Iris pigment epithelial cell (primary cell): ENCODE results near the gene MMAB.

Source experiments
- DNase-seq: peaks from one replicate; pipeline ENCODE4 v3.0.0-alpha.2; 2011; ENCODE audit warnings: low read depth

The MMAB gene

GRCh38 chr12:109559200-109559505 is 14.2 kb downstream of the MMAB start:
- DNase-seq = no peak

DNA sequence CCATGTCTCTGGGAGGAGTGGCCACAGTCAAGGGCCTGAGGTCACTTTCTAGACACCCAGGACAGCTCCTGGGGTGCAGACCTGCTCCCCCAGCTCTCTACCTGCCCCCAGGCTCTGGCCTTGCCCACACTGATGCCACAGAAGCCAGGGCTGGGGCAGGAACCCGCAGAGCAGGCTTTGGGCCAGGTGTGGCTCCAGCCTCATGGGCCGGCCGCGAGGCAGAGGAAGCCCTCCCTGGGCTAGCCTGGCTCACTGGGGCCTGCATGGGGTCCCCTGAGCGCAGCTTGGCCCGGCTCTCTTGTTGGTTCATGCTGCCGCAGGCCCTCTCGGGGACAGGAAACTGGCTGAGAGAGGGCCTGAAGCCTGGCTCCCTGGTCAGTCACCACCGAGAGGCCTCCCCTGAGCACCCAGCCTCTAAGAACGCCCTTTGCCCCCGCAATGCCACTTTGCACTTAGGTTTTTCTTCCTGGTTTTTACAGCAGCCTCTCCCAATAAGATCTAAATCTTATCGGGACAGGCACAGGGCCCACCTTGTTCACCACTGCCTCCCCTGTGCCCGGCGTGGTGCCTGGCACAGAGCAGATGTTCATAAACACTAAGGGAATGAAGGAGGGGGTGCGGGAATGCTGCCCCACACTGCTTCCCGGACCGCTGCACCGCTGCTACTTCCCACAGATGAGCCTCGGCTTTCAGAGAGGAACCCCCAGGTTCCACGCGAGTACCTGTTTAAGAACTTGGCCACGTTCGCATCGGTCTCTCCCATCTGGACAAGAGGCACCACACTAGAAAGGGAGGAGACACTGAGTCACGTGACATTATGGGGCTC is 14.7 kb downstream of the MMAB start:
- DNase-seq = no peak

GRCh38 chr12:109557805-109558204 is 15.5 kb downstream of the MMAB start:
- DNase-seq = no peak

- no peak for DNase-seq
Observed at GRCh38 chr12:109557200-109557599, 16.1 kb downstream of the MMAB start.

GRCh38 chr12:109555431-109556315 is 17.6 kb downstream of the MMAB start:
- DNase-seq = no peak

- DNase-seq = no peak
Observed at GRCh38 chr12:109554761-109555160, 18.5 kb downstream of the MMAB start.

- no peak for DNase-seq
Observed at GRCh38 chr12:109553906-109554500, 19.3 kb downstream of the MMAB start.

- DNase-seq = peak; percentile 31
Observed at GRCh38 chr12:109553483-109553882, 19.8 kb downstream of the MMAB start.

GRCh38 chr12:109552971-109553370 is 20.3 kb downstream of the MMAB start:
- no peak for DNase-seq

- DNase-seq = no peak
Observed at GRCh38 chr12:109551108-109551507, 22.2 kb downstream of the MMAB start.

DNA sequence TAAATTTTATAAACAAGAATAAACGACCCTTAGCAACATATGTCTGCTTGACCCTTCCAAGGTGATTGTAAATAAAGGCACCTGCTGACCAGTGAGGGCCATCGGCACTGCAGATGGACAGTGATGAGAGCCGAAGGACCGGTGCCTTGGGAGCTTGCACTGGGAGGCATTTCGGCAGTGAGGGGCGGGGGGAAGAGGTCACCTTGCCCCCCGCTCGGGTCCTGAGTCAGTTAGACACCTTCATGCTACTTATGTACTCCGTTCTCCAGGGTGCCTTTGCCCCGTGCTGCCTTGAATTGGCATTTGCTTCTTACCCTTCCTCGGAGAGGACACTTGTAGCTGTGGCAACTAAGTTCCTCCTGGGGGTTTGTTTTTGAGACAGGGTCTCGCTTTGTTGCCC is 23.0 kb downstream of the MMAB start:
- DNase-seq = no peak

DNA sequence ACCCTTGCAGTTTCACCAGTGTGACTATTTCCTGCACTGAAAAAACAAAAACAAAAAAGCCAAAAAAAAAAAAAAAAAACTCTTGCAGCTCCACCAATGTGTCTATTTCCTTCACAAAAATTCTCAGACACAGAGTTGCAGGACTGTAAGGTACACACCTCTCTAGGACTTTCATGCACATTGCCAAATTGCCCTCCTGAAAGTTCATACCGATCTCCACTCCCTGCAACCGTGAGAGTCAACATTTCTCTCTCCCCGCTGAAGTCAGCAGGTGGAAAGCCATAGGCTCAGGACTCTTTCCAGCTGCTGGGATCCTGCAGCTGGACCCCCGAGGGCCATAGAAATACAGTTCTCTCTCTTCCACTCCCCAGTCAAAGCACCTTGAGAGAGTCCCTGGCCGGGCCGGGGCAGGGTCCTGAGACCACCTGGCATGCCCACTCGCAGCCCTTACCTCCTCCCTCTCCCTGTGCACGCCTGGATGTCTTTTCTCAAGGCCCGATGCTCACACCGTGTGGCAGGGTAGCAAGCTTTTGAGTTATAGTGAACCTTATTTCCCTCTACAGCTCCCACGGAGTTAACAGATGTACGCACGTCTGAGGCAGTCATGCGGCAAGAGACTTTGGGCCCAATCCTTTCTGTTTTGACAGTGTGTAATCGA is 23.6 kb downstream of the MMAB start:
- DNase-seq = no peak

GRCh38 chr12:109548258-109548657 is 25.0 kb downstream of the MMAB start:
- no peak for DNase-seq

DNA sequence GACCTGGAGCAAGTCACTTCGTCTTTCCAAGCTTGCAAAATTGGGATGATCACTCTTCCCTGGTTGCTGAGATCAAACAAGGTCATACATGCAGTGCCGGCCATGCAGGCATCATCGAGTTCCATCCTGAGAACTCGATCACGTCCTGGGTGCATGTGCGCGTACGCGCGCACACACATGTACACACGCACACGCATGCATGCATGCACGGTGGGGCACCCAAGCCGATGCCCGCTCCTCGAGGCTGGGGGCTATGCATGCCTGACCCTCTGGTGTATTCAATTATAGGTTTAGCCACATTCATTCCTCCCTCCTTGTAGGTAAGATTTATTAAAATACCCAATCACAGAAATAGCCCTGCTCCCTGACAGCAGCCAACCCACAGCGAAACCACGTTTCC is 26.0 kb downstream of the MMAB start:
- DNase-seq = no peak

- DNase-seq = no peak
Observed at GRCh38 chr12:109545826-109546225, 27.5 kb downstream of the MMAB start.

GRCh38 chr12:109544955-109545531 is 28.3 kb downstream of the MMAB start:
- DNase-seq = peak; percentile 25

- no peak for DNase-seq
Observed at GRCh38 chr12:109542876-109543275, 30.4 kb downstream of the MMAB start.

GRCh38 chr12:109542014-109542413 is 31.3 kb downstream of the MMAB start:
- DNase-seq = peak; percentile 78

GRCh38 chr12:109541413-109541726 is 31.9 kb downstream of the MMAB start:
- peak; percentile 11 for DNase-seq

DNA sequence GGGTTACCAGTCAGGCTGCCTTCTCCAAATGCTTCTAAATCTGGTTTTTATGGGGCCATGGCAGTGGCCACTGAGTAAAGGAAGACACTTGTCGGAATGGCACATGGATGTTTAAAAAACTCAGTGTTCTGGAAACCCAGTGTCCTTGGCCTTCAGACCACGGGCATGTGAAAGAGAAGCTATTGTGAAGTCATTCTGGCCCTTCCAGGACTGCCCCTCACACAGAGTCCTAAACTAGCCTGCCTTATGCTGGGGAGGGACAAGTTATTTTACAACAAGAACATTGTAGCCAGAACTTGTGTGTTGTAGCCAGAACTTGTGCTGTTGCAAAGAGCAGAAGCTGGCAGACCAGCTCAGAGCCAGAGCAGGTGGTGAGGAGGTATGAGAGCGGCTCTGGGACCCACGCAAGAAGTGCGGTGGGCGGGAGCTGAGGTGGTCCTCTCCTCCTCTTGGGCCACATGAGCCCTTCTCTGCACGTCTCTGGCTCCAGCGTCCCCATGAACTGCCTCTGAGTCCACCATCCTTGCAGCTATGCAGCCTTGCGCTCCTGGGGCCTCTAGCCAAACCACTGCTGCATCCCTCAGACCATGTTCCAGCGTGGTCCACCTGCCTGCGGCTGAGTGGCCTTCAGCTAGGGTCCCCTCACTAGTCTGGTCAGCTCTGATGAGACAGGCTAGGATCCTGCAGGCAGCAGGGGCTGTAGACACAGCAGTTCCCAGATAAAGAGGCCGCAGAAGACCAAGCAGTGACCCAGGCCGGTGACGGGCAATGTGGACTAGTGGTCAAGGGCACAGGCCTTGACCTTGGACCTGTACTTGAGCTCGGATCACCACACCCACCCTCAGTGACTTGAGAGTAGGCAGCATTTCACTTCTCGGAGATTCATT is 32.5 kb downstream of the MMAB start:
- DNase-seq = no peak

DNA sequence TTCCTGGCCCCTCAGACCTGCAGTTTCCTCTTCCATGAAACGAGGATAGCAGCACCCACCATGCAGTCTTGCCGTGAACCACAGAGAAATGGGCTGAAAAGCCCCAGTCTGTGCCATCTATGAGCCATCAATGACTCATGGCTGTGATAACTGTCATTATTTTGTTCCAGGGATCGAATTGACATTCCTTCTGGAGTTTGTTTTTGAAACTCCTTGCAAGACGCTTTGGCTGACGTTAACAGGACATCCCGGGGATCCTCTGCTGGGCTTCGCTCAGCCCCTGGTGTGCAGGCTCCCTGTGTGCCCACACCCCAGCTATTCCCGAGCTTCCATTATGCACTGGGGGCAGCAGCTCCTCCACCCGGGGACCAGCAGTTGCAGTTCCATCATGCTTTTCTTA is 33.8 kb downstream of the MMAB start:
- DNase-seq = peak; percentile 11
